Measurements from ENCODE around the gene PRDX3. TPM values are rescaled to one million over a fixed set of nuclear protein-coding genes. Genes with fewer than 3 reads are reported as not detected.
A peak's percentile ranks its signal among the peaks of the same experiment; 100 is the strongest.
"Not testable (repeated sequence)": the region's sequence is repeated elsewhere in the genome, so short reads cannot be mapped to it uniquely, and the experiment has no call there.

Gene PRDX3
- total RNA-seq, 6 experiments from 2014 or later, result 171 to 235 (median 194) TPM

GRCh38 chr10:119140603-119141245 is 37.9 kb downstream of the PRDX3 start:
- 84% methylated on average over 15 of the region's 21 CpGs for WGBS (ENCODE audit: insufficient coverage, low coverage, low lambda C conversion rate, missing lambda C conversion rate)

GRCh38 chr10:119139464-119140067 is 39.0 kb downstream of the PRDX3 start:
- Histone ChIP-seq H3K9me3 (no peaks in the 10 kb centered on the region), H3K27ac (no peak overlapping the region), H3K4me3 (no peak overlapping the region), H3K27me3 (no peaks in the 10 kb centered on the region), H3K36me3 (peaks cover 0 to 5% (median 0%) of the 10 kb centered on the region in 4 donors), H3K4me1 (peaks cover 0 to 15% (median 7%) of the 10 kb centered on the region in 4 donors)
- ATAC-seq, result peak; percentile 55 to 76 (median 64)
- 76% methylated on average over 9 of the region's 13 CpGs for WGBS (ENCODE audit: insufficient coverage, low coverage, low lambda C conversion rate, missing lambda C conversion rate)
- peak; percentile 26 to 43 (median 36) for TF ChIP-seq CTCF (IDR thresholded peaks at IDR 0.05)
- TF ChIP-seq POLR2A (IDR thresholded peaks at IDR 0.05), result no peak
- intact Hi-C loops (cut with DNase I), result no loop called here
- peak in 2 of 3 donors; percentile 38 to 49 for DNase-seq

More at GRCh38 chr10:119140603-119141245, 37.9 kb downstream of the PRDX3 start:
- H3K4me3 ChIP-seq, result no peak overlapping the region
- DNase-seq (peak in 1 of 3 donors; percentile 40), ATAC-seq (no peak)
- H3K9me3 ChIP-seq, result no peaks in the 10 kb centered on the region
- peaks cover 0 to 7% (median 0%) of the 10 kb centered on the region in 4 donors for H3K36me3 ChIP-seq
- no peak overlapping the region for H3K27ac ChIP-seq
- TF ChIP-seq CTCF (IDR thresholded peaks at IDR 0.05) (no peak), POLR2A (IDR thresholded peaks at IDR 0.05) (no peak)
- peaks cover 0 to 5% (median 2%) of the 10 kb centered on the region in 4 donors for H3K4me1 ChIP-seq
- intact Hi-C loops (cut with DNase I), result no loop called here
- H3K27me3 ChIP-seq, result no peaks in the 10 kb centered on the region

- Histone ChIP-seq H3K27ac (no peak overlapping the region), H3K4me1 (peaks cover 0 to 18% (median 7%) of the 10 kb centered on the region in 4 donors), H3K27me3 (no peaks in the 10 kb centered on the region), H3K36me3 (peaks cover 0 to 5% (median 0%) of the 10 kb centered on the region in 4 donors), H3K9me3 (no peaks in the 10 kb centered on the region), H3K4me3 (no peak overlapping the region)
- no peak for TF ChIP-seq POLR2A (IDR thresholded peaks at IDR 0.05)
- TF ChIP-seq CTCF (IDR thresholded peaks at IDR 0.05), result no peak
- WGBS (ENCODE audit: insufficient coverage, low coverage, low lambda C conversion rate, missing lambda C conversion rate), result 79% methylated on average over 13 of the region's 16 CpGs
- DNase-seq (peak in 1 of 3 donors; percentile 37), ATAC-seq (no peak)
- intact Hi-C loops (cut with DNase I), result no loop called here
Measured at GRCh38 chr10:119138346-119139306, 40.0 kb downstream of the PRDX3 start.

GRCh38 chr10:119137878-119138277 is 40.7 kb downstream of the PRDX3 start:
- 80% methylated on average over 8 of the region's 8 CpGs for WGBS (ENCODE audit: insufficient coverage, low coverage, low lambda C conversion rate, missing lambda C conversion rate)
- H3K4me3 ChIP-seq; H3K27me3 ChIP-seq; H3K36me3 ChIP-seq; intact Hi-C loops (cut with DNase I); H3K27ac ChIP-seq; H3K9me3 ChIP-seq; DNase-seq; ATAC-seq: not testable (repeated sequence)
- H3K4me1 ChIP-seq, result peaks cover 0 to 18% (median 7%) of the 10 kb centered on the region in 4 donors

All from right lobe of liver (tissue), 6 donors.